ENCODE measurements around the gene F2RL3.
A peak's percentile ranks its signal among the peaks of the same experiment; 100 is the strongest.

Gene F2RL3

DNA sequence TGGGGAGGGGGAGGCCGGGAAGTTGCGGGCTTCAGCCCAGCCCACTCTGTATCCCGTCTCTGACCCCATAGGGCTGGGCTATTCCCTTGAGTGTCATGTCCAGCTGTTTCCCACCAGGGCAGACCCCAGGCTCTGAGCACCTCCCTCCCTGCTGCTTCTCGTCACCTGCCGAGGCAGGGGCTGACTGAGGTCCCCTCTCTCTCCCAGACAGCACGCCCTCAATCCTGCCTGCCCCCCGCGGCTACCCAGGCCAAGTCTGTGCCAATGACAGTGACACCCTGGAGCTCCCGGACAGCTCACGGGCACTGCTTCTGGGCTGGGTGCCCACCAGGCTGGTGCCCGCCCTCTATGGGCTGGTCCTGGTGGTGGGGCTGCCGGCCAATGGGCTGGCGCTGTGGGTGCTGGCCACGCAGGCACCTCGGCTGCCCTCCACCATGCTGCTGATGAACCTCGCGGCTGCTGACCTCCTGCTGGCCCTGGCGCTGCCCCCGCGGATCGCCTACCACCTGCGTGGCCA is 625 bp downstream of the F2RL3 start:
- TF ChIP-seq, protein P1, sequence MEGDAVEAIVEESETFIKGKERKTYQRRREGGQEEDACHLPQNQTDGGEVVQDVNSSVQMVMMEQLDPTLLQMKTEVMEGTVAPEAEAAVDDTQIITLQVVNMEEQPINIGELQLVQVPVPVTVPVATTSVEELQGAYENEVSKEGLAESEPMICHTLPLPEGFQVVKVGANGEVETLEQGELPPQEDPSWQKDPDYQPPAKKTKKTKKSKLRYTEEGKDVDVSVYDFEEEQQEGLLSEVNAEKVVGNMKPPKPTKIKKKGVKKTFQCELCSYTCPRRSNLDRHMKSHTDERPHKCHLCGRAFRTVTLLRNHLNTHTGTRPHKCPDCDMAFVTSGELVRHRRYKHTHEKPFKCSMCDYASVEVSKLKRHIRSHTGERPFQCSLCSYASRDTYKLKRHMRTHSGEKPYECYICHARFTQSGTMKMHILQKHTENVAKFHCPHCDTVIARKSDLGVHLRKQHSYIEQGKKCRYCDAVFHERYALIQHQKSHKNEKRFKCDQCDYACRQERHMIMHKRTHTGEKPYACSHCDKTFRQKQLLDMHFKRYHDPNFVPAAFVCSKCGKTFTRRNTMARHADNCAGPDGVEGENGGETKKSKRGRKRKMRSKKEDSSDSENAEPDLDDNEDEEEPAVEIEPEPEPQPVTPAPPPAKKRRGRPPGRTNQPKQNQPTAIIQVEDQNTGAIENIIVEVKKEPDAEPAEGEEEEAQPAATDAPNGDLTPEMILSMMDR (conservative IDR thresholded peaks at IDR 0.05; ENCODE audit: low read depth, low read length), result no peak
- Histone ChIP-seq H3K27ac (peak overlapping the region; percentile 60), H3K36me3 (ENCODE audit: insufficient read depth) (no peaks in the 10 kb centered on the region), H2AFZ (ENCODE audit: low read depth) (no peak overlapping the region), H3K27me3 (ENCODE audit: insufficient read depth, low read depth) (no peaks in the 10 kb centered on the region), H3K4me1 (ENCODE audit: low read depth, poor library complexity, severe bottlenecking) (peaks cover 76% of the 10 kb centered on the region), H3K4me2 (peak overlapping the region; percentile 34; the same call in 1 of the 2 replicates), H3K79me2 (ENCODE audit: insufficient read depth, low read depth) (0 out of 2 replicates have a peak, but pooled peaks cover 12% of the 10 kb centered on the region), H4K20me1 (ENCODE audit: insufficient read depth) (no peaks in the 10 kb centered on the region), H3K9ac (peak overlapping the region; percentile 52; the same call in 1 of the 2 replicates), H3K4me3 (IDR thresholded peaks at IDR 0.05; ENCODE audit: insufficient read depth, low read depth, low read length) (no peak overlapping the region)

DNA sequence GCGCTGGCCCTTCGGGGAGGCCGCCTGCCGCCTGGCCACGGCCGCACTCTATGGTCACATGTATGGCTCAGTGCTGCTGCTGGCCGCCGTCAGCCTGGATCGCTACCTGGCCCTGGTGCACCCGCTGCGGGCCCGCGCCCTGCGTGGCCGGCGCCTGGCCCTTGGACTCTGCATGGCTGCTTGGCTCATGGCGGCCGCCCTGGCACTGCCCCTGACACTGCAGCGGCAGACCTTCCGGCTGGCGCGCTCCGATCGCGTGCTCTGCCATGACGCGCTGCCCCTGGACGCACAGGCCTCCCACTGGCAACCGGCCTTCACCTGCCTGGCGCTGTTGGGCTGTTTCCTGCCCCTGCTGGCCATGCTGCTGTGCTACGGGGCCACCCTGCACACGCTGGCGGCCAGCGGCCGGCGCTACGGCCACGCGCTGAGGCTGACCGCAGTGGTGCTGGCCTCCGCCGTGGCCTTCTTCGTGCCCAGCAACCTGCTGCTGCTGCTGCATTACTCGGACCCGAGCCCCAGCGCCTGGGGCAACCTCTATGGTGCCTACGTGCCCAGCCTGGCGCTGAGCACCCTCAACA is 1.2 kb downstream of the F2RL3 start:
- no peaks in the 10 kb centered on the region for H3K36me3 ChIP-seq (ENCODE audit: insufficient read depth)
- H3K27ac ChIP-seq, result no peak overlapping the region
- H2AFZ ChIP-seq (ENCODE audit: low read depth), result no peak overlapping the region
- H3K4me2 ChIP-seq, result peak overlapping the region; percentile 34; the same call in 1 of the 2 replicates
- no peak overlapping the region for H3K4me3 ChIP-seq (IDR thresholded peaks at IDR 0.05; ENCODE audit: insufficient read depth, low read depth, low read length)
- TF ChIP-seq, protein P1 (conservative IDR thresholded peaks at IDR 0.05; ENCODE audit: low read depth, low read length), result no peak
- H3K4me1 ChIP-seq (ENCODE audit: low read depth, poor library complexity, severe bottlenecking), result peaks cover 73% of the 10 kb centered on the region
- H3K9ac ChIP-seq, result no peak overlapping the region
- no peaks in the 10 kb centered on the region for H3K27me3 ChIP-seq (ENCODE audit: insufficient read depth, low read depth)
- no peaks in the 10 kb centered on the region for H4K20me1 ChIP-seq (ENCODE audit: insufficient read depth)
- 0 out of 2 replicates have a peak, but pooled peaks cover 12% of the 10 kb centered on the region for H3K79me2 ChIP-seq (ENCODE audit: insufficient read depth, low read depth)

GRCh38 chr19:16890461-16891184 is 1.8 kb downstream of the F2RL3 start:
- no peak overlapping the region for H3K4me3 ChIP-seq (IDR thresholded peaks at IDR 0.05; ENCODE audit: insufficient read depth, low read depth, low read length)
- H3K9ac ChIP-seq, result no peak overlapping the region
- H3K36me3 ChIP-seq (ENCODE audit: insufficient read depth), result no peaks in the 10 kb centered on the region
- TF ChIP-seq, protein P1 (conservative IDR thresholded peaks at IDR 0.05; ENCODE audit: low read depth, low read length), result no peak
- H3K4me1 ChIP-seq (ENCODE audit: low read depth, poor library complexity, severe bottlenecking), result peaks cover 74% of the 10 kb centered on the region
- H3K4me2 ChIP-seq, result no peak overlapping the region
- H3K27ac ChIP-seq, result 0 out of 2 replicates have a peak overlapping the region, but pooled peaks have one; percentile 75
- no peaks in the 10 kb centered on the region for H3K27me3 ChIP-seq (ENCODE audit: insufficient read depth, low read depth)
- no peaks in the 10 kb centered on the region for H4K20me1 ChIP-seq (ENCODE audit: insufficient read depth)
- no peak overlapping the region for H2AFZ ChIP-seq (ENCODE audit: low read depth)
- 0 out of 2 replicates have a peak, but pooled peaks cover 12% of the 10 kb centered on the region for H3K79me2 ChIP-seq (ENCODE audit: insufficient read depth, low read depth)

- no peaks in the 10 kb centered on the region for H4K20me1 ChIP-seq (ENCODE audit: insufficient read depth)
- no peaks in the 10 kb centered on the region for H3K36me3 ChIP-seq (ENCODE audit: insufficient read depth)
- H3K4me1 ChIP-seq (ENCODE audit: low read depth, poor library complexity, severe bottlenecking), result peaks cover 75% of the 10 kb centered on the region
- H3K4me2 ChIP-seq, result peak overlapping the region; percentile 44
- H3K9ac ChIP-seq, result no peak overlapping the region
- TF ChIP-seq, protein P1 (conservative IDR thresholded peaks at IDR 0.05; ENCODE audit: low read depth, low read length), result no peak
- H3K4me3 ChIP-seq (IDR thresholded peaks at IDR 0.05; ENCODE audit: insufficient read depth, low read depth, low read length), result no peak overlapping the region
- H3K27ac ChIP-seq, result peak overlapping the region; percentile 75
- no peaks in the 10 kb centered on the region for H3K27me3 ChIP-seq (ENCODE audit: insufficient read depth, low read depth)
- H2AFZ ChIP-seq (ENCODE audit: low read depth), result no peak overlapping the region
- H3K79me2 ChIP-seq (ENCODE audit: insufficient read depth, low read depth), result 0 out of 2 replicates have a peak, but pooled peaks cover 12% of the 10 kb centered on the region
Measured at GRCh38 chr19:16891696-16892382, 3.0 kb downstream of the F2RL3 start.
